SK-N-SH (cell line): ENCODE measurements around the gene KAT6B.

Source experiments
- CTCF ChIP-seq: fragments of 200-600 bp; sonication (generic); IDR thresholded peaks from 2 replicates; pipeline ENCODE4 v1.6.1; 2017; ENCODE audit warnings: antibody characterized with exemption, mild to moderate bottlenecking, moderate library complexity
- ELF1 ChIP-seq: IDR thresholded peaks from 2 replicates; pipeline ENCODE4 v1.4.0; 2012
- EZH2phosphoT487 ChIP-seq: fragments of 200-600 bp; sonication (generic); IDR thresholded peaks from 2 replicates; pipeline ENCODE4 v1.6.1; 2017; ENCODE audit warnings: low read depth, mixed run types, mild to moderate bottlenecking, antibody characterized with exemption, moderate library complexity, borderline replicate concordance
- FOXM1 ChIP-seq: IDR thresholded peaks from 2 replicates; pipeline ENCODE4 v1.4.0; 2012; ENCODE audit warnings: low read depth, mild to moderate bottlenecking
- MAX ChIP-seq: IDR thresholded peaks from 2 replicates; pipeline ENCODE4 v1.4.0; 2012; ENCODE audit warnings: low read depth
- MXI1 ChIP-seq: IDR thresholded peaks from 2 replicates; pipeline ENCODE4 v1.6.1; 2012; ENCODE audit warnings: mild to moderate bottlenecking, low read depth, low read length, improper control_type of control experiment
- NFIC ChIP-seq: IDR thresholded peaks from 2 replicates; pipeline ENCODE4 v1.4.0; 2012; ENCODE audit warnings: borderline replicate concordance
- POLR2AphosphoS5 ChIP-seq: IDR thresholded peaks from 2 replicates; pipeline ENCODE4 v1.6.1; 2012; ENCODE audit warnings: low read depth, low read length
- RCOR1 ChIP-seq: fragments of 150-350 bp; IDR thresholded peaks from 2 replicates; pipeline ENCODE4 v1.6.1; 2017; ENCODE audit warnings: antibody characterized with exemption, low read length
- RFX5 ChIP-seq: IDR thresholded peaks from 2 replicates; pipeline ENCODE4 v1.6.1; 2012; ENCODE audit warnings: mild to moderate bottlenecking, improper control_type of control experiment, low read length
- TCF12 ChIP-seq: IDR thresholded peaks from 2 replicates; pipeline ENCODE4 v1.4.0; 2012
- USF1 ChIP-seq: IDR thresholded peaks from 2 replicates; pipeline ENCODE4 v1.4.0; 2012; ENCODE audit warnings: low read depth, borderline replicate concordance
- YY1 ChIP-seq: IDR thresholded peaks from 2 replicates; pipeline ENCODE4 v1.4.0; 2012; ENCODE audit warnings: low read depth, mild to moderate bottlenecking

- TF ChIP-seq RCOR1 (no peak), EZH2phosphoT487 (no peak), YY1 (no peak), TCF12 (no peak), ELF1 (no peak), CTCF (no peak), POLR2AphosphoS5 (no peak), FOXM1 (no peak), MXI1 (no peak), MAX (no peak), USF1 (no peak), NFIC (no peak), RFX5 (no peak)
These were observed 147.5 kb downstream of the KAT6B start for GRCh38 chr10:74973741-74974392.
